AG04450 (cell line): ENCODE data around the gene KCNN4. TPM values are rescaled to one million over a fixed set of nuclear protein-coding genes. Genes with fewer than 3 reads are reported as not detected.

Source experiments
- CTCF ChIA-PET: fragments of 300-600, 350-600 bp; formaldehyde crosslinking; extraction: SDS; loops from one replicate; lab custom pipeline; 2022; ENCODE audit warnings: antibody characterized with exemption, inconsistent platforms; lab: Charles Lee
- POLR2A ChIA-PET: fragments of 350-600 bp; formaldehyde crosslinking; extraction: SDS; loops from one replicate; lab custom pipeline; 2021; ENCODE audit warnings: antibody characterized with exemption, inconsistent platforms; lab: Yijun Ruan, JAX
- DNase-seq: peaks from one replicate; pipeline ENCODE4 v3.0.0-alpha.2; 2011; ENCODE audit warnings: low read depth, low spot score
- H3K27ac ChIP-seq: one replicate; pipeline ENCODE4 v1.5.1; 2012; ENCODE audit warnings: low read depth, low read length, control low read depth
- H3K27me3 ChIP-seq: one replicate; pipeline ENCODE4 v1.6.0; 2012; ENCODE audit warnings: low read length; ENCODE audit not compliant: control insufficient read depth, insufficient read depth
- H3K4me3 ChIP-seq: 2 replicates; pipeline ENCODE4 v1.5.1; 2011; ENCODE audit warnings: mild to moderate bottlenecking, low read depth, low read length, control low read depth
- H3K9me3 ChIP-seq: 2 replicates; pipeline ENCODE4 v1.5.1; 2012; ENCODE audit warnings: low read length; ENCODE audit not compliant: control insufficient read depth, insufficient read depth
- polyA plus RNA-seq: library from polyadenylated mRNA; depleted of rRNA; stranded (reverse); fragments of >200 nt; gene quantifications from 2 replicates; pipeline ENCODE4 v1.2.3, GENCODE V29; 2011
- TF ChIP-seq, protein P1 (sequence below): IDR thresholded peaks from 2 replicates; pipeline ENCODE4 v1.5.1; 2011; ENCODE audit warnings: low read depth, low read length, control low read depth, inconsistent platforms

KCNN4 gene
- polyA plus RNA-seq, 1 experiment = 0.12 TPM

DNA sequence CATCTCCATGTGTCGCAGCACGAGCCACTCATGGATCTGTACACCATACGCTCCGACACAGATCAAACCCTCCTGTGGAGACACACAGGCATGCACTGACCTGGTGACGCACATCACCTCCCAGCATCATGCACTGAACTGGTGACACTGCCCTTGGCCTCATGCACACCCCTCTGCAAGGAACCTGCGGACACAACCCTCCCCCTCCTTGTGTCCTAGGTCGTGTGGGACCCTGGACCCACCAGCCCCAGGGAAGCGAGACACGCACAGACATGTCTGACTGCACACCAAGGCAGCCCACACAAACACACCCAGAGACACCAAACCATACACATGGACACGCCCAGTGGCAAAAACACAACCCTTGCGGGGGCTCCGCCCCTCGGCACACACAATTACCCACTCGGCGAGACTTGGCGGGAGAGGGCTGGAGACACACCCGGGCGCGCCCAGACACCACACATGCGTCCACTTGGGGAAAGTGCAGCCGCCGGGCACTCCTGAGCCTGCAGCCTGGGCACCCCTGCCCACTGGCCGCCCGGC lies 2.0 kb upstream of the KCNN4 start:
- ChIA-PET CTCF (no interaction called here), POLR2A (no interaction called here)
- no peaks in the 10 kb centered on the region; the same call in 1 of the 2 replicates for H3K9me3 ChIP-seq
- H3K27me3 ChIP-seq = no peaks in the 10 kb centered on the region
- no peak overlapping the region for H3K27ac ChIP-seq
- DNase-seq = no peak
- TF ChIP-seq, protein P1, sequence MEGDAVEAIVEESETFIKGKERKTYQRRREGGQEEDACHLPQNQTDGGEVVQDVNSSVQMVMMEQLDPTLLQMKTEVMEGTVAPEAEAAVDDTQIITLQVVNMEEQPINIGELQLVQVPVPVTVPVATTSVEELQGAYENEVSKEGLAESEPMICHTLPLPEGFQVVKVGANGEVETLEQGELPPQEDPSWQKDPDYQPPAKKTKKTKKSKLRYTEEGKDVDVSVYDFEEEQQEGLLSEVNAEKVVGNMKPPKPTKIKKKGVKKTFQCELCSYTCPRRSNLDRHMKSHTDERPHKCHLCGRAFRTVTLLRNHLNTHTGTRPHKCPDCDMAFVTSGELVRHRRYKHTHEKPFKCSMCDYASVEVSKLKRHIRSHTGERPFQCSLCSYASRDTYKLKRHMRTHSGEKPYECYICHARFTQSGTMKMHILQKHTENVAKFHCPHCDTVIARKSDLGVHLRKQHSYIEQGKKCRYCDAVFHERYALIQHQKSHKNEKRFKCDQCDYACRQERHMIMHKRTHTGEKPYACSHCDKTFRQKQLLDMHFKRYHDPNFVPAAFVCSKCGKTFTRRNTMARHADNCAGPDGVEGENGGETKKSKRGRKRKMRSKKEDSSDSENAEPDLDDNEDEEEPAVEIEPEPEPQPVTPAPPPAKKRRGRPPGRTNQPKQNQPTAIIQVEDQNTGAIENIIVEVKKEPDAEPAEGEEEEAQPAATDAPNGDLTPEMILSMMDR = no peak
- no peak overlapping the region for H3K4me3 ChIP-seq

DNA sequence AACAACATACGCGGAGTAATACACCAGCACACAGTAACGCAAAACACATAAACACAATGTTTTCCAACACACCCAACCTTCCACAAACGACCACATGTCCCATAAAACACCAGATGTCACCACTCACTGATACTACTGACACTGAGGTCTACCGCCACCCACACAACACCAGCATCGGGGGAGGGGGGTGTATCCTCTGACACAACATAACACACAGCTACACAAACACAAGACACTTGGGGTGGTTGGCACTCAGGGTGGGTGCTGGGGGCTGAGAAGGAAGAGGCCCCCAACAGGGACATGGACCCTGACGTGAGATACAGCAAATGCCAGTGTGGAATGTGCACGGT lies 1.5 kb upstream of the KCNN4 start:
- TF ChIP-seq, protein P1 = no peak
- H3K9me3 ChIP-seq = no peaks in the 10 kb centered on the region; the same call in 1 of the 2 replicates
- no peak for DNase-seq
- H3K27ac ChIP-seq = no peak overlapping the region
- H3K4me3 ChIP-seq = no peak overlapping the region
- CTCF ChIA-PET = interaction anchor here (1.0 to 1.5 kb wide), 2 partner anchors 28 to 36 kb away, joined by 4 to 6 read pairs; no protein-coding TSS in a partner anchor
- H3K27me3 ChIP-seq = no peaks in the 10 kb centered on the region
- POLR2A ChIA-PET = no interaction called here

DNA sequence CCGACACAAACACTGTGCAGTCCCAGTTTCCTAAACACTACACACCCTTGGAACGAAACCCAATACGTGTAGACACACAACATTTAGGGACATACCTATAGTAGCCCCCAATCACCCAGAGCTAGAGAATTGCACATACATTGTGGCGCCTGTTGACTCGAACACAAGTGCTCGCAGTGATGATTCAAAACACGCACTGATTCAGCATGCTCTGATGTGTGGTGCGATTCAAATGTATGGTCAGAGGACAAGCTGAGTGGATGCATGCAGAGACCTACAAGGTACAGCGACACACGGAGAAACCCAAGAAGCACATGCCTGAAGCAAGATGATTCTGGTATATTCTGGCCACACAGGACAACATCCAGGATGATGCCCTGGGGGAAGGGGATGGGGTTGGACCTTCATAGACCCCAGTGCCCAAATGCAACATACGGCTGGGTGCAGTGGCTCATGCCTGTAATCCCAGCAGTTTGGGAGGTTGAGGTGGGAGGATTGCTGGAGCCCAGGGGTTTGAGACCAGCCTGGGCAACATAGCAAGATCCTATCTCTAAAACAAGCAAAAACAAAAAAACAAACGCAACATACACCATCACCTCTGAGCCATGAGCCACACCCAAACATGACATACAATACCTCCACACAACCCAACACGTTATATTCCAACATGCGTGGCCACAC lies 997 bp upstream of the KCNN4 start:
- Histone ChIP-seq H3K4me3 (no peak overlapping the region), H3K9me3 (no peaks in the 10 kb centered on the region; the same call in 1 of the 2 replicates), H3K27ac (no peak overlapping the region), H3K27me3 (no peaks in the 10 kb centered on the region)
- no peak for DNase-seq
- TF ChIP-seq, protein P1 = no peak
- ChIA-PET CTCF (interaction anchor here (1.0 to 1.5 kb wide), 2 partner anchors 28 to 36 kb away, joined by 4 to 6 read pairs; no protein-coding TSS in a partner anchor), POLR2A (no interaction called here)

DNA sequence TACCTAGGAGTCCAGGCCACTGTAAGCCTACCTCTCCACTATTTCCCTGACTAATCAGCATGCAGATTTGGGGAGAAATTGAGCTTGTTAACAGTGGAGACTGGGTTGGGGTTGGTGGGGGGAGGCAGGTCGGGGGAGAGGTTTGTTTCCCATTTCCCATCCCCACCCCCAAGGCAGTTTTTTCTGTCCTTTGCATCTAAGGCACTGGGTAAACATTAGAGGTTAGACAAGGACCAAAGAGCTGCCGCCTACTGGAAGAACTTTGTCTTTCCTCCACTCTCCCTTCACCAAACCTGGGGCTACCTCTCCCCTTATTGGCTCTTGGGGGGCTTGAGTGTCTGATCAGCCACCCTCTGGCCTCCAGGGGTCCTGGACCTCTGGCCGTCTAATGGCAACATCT lies 953 bp downstream of the KCNN4 start:
- TF ChIP-seq, protein P1 = no peak
- H3K27ac ChIP-seq = no peak overlapping the region
- H3K4me3 ChIP-seq = no peak overlapping the region
- H3K9me3 ChIP-seq = no peaks in the 10 kb centered on the region; the same call in 1 of the 2 replicates
- POLR2A ChIA-PET = no interaction called here
- no peaks in the 10 kb centered on the region for H3K27me3 ChIP-seq
- CTCF ChIA-PET = interaction anchor here (1.4 kb wide), 1 partner anchor 14 kb away, joined by 6 read pairs; no protein-coding TSS in a partner anchor
- no peak for DNase-seq
